GM20000 (cell line): ENCODE data around the gene DNAJC4.

Experiments used
- DNase-seq: peaks from one replicate; pipeline ENCODE4 v3.0.0; 2012; ENCODE audit warnings: low spot score
- CTCF ChIP-seq: IDR thresholded peaks from 2 replicates; pipeline ENCODE4 v1.5.1; 2012; ENCODE audit warnings: mild to moderate bottlenecking, control low read depth; ENCODE audit errors: extremely low read depth, missing control alignments

Gene DNAJC4

GRCh38 chr11:64237484-64237951, 7.2 kb downstream of the DNAJC4 start:
- no peak for DNase-seq
- no peak for TF ChIP-seq CTCF

DNA sequence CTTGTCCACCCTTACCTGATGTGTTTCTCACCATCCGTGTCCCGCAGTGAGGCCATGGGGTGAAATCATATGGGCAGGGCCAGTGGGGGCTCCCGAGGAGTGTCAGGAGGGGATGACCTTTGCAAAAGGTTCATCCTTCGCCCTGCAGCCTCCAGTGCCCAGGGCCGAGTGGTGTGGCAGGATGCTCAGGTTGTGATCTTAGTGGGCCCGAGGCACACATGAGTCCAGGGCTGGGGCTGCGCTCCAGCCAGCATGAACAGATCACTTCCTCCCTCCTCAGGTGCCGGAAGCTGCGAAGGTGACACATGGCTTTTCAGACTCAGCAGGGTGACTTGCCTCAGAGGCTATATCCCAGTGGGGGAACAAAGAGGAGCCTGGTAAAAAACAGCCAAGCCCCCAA, 7.7 kb downstream of the DNAJC4 start:
- TF ChIP-seq CTCF, result no peak
- DNase-seq, result no peak

DNA sequence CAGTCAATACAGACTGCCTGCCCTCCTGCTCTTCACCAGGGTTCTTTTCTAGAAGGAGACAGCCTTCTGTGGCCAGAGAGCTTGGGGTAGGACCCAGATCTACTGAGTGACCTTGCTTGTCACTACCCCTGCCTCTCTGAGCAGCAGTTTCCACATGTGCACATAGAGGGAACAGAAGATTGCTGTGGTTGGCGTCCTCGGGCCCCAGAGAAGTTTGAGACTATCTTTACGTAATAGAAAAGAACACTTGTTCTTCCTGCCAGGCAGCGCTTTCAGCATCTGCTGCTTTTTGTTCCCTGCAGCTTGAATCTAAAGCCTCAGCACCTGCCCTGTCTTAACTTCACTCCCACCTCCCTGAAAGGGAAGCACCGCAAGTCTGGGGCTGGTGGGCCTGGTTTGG, 8.7 kb downstream of the DNAJC4 start:
- no peak for DNase-seq
- no peak for TF ChIP-seq CTCF

DNA sequence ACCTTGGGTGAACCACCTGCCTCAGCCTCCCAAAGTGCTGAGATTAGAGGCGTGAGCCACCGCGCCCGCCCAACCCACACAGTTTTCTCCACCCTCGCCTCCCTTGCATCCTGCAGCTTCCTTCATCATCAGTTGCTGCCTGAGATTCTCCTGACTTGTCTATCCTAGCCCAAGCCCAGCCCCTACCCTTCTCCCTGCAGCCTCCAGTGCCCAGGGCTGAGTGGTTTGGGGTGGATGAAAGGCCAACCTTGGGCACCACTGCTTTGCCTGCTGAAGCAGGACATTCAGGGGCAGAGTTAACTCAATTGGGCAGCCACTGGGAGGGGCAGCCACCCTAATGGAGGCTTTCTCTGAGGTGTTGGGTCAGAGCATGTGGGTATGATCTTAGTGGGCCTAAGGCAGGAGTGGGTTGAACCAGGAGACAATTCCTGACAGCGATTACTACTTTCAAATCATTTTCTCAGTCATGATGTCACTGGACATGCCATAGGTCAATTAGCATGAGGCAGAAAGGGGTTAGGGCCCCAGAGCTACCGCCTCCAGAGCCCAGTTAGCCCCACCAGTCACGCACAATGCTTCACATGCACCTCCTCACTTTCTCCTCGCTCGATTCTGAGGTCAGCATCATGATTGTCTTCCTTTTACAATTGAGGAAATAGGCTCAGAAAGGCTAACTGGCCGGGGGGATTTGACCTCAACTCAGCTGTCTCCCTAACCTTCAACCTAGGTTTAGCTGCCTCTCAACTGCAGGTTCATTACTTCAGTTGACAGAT, 9.5 kb downstream of the DNAJC4 start:
- TF ChIP-seq CTCF, result no peak
- peak; percentile 82 for DNase-seq

DNA sequence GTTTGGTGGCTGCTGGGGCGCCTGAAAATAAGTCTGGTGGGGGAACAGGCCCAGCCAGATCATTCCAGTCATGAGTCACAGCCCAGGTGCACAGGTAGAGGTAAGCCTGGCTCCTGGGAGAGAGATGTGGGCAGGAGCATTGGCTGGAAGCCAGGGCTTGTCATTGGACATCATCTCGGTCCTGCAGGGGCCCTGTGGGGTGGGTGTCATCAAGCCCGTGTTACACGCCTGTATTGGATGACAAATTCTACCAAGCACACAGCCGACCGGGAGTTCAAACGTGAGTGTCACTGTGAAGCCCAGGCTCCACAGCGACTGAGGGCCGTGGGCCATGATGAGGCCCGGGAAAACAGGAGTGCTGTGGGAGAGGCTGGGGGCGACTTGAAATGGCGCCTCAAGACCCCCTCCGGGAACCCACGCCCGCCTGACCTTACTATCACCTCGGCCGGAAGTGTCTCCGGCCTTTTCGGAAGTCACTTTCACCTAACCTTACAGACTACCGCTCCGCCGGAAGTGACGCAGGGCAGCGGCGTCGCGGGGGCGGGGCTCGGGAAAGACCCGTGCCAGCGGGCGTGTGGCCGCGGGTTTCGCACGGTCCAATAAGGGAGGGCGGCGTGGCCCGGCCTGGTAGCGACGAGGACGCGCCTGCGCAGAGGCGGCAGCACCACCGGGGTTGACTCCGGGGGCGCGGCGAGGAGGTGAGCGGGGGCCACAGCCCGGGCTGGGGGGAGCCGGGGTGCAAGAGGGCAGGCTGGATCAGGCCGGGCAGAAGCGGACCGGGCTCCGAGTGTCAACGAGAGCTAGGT, 10.3 kb downstream of the DNAJC4 start, which contains the start of gene FKBP2:
Gene FKBP2, plus strand, starts transcription at position 661 of the 806 bp plus-strand sequence. CDS start 1,293 bp downstream, outside the sequence.
- DNase-seq, result peak; percentile 96

GRCh38 chr11:64241241-64241490, 10.8 kb downstream of the DNAJC4 start:
- DNase-seq, result no peak
- no peak for TF ChIP-seq CTCF

More for the DNA sequence above, 10.3 kb downstream of the DNAJC4 start, which contains the start of gene FKBP2:
- TF ChIP-seq CTCF, result no peak
